ENCODE data around the gene STXBP1.

- TF ChIP-seq EZH2phosphoT487 (IDR thresholded peaks at IDR 0.05) = no peak
- no peak for TF ChIP-seq EZH2 (IDR thresholded peaks at IDR 0.05)
- TF ChIP-seq CTCF (IDR thresholded peaks at IDR 0.05) = peak; percentile 5
These were observed 99.8 kb downstream of the STXBP1 start for GRCh38 chr9:127711831-127712274.

Data from neural progenitor cell (in vitro differentiated cells).